ENCODE data around the gene ZCCHC13.
"Not testable (repeated sequence)": the region's sequence is repeated elsewhere in the genome, so short reads cannot be mapped to it uniquely, and the experiment has no call there.

Gene ZCCHC13

GRCh38 chrX:74304016-74304415 is at the start of gene ZCCHC13:
Gene ZCCHC13, plus strand, starts transcription at chrX:74304180. Its CDS starts 87 bp downstream, at chrX:74304267.
- DNase-seq: no peak

GRCh38 chrX:74258111-74258510 is 45.9 kb upstream of the ZCCHC13 start:
- DNase-seq: not testable (repeated sequence)

GRCh38 chrX:74259885-74260491 is 44.0 kb upstream of the ZCCHC13 start:
- no peak for DNase-seq

- no peak for DNase-seq
Measured at GRCh38 chrX:74262452-74263209, 41.3 kb upstream of the ZCCHC13 start.

- DNase-seq: no peak
Measured at GRCh38 chrX:74270393-74270792, 33.6 kb upstream of the ZCCHC13 start.

- DNase-seq: no peak
Measured at GRCh38 chrX:74272230-74272629, 31.8 kb upstream of the ZCCHC13 start.

GRCh38 chrX:74274516-74274915 is 29.5 kb upstream of the ZCCHC13 start:
- DNase-seq: no peak

- no peak for DNase-seq
Measured at GRCh38 chrX:74277320-74277719, 26.7 kb upstream of the ZCCHC13 start.

- DNase-seq: no peak
Measured at GRCh38 chrX:74277846-74278245, 26.1 kb upstream of the ZCCHC13 start.

GRCh38 chrX:74280759-74281158 is 23.2 kb upstream of the ZCCHC13 start:
- DNase-seq: no peak

GRCh38 chrX:74284391-74284952 is 19.5 kb upstream of the ZCCHC13 start:
- no peak for DNase-seq

- DNase-seq: no peak
Measured at GRCh38 chrX:74286950-74287740, 16.8 kb upstream of the ZCCHC13 start.

- peak in 1 of 14 donors; percentile 32 for DNase-seq
Measured at GRCh38 chrX:74291577-74291963, 12.4 kb upstream of the ZCCHC13 start.

- peak; percentile 15 to 86 (median 78) for DNase-seq
Measured at GRCh38 chrX:74291964-74292807, 11.8 kb upstream of the ZCCHC13 start.

GRCh38 chrX:74292808-74293123 is 11.2 kb upstream of the ZCCHC13 start:
- DNase-seq: peak in 2 of 14 donors; percentile 54 to 62

- DNase-seq: peak; percentile 6 to 81 (median 64)
Measured at GRCh38 chrX:74293343-74293946, 10.5 kb upstream of the ZCCHC13 start.

- no peak for DNase-seq
Measured at GRCh38 chrX:74295101-74295500, 8.9 kb upstream of the ZCCHC13 start.

- DNase-seq: no peak
Measured at GRCh38 chrX:74297766-74298165, 6.2 kb upstream of the ZCCHC13 start.

- no peak for DNase-seq
Measured at GRCh38 chrX:74300869-74301268, 3.1 kb upstream of the ZCCHC13 start.

- no peak for DNase-seq
Measured at GRCh38 chrX:74318672-74319071, 14.7 kb downstream of the ZCCHC13 start.

GRCh38 chrX:74319321-74319720 is 15.3 kb downstream of the ZCCHC13 start:
- DNase-seq: not testable (repeated sequence)

GRCh38 chrX:74321191-74321590 is 17.2 kb downstream of the ZCCHC13 start:
- DNase-seq: no peak

Measured in C1 segment of cervical spinal cord (tissue), 14 donors.